Measurements from ENCODE around the gene GFI1B. TPM values are rescaled to one million over a fixed set of nuclear protein-coding genes. Genes with fewer than 3 reads are reported as not detected.

The GFI1B gene
- polyA plus RNA-seq, 1 donor from 2014 or later: not detected

GRCh38 chr9:133030317-133031129 is 52.0 kb downstream of the GFI1B start, which contains the start of gene GTF3C5:
TSS of gene GTF3C5 (plus strand) at chr9:133030997. CDS start at chr9:133031012, 15 bp downstream.
- H3K9ac ChIP-seq (ENCODE audit: low read length): peak within 1 kb of the TSS; percentile 91
- no peaks in the 10 kb centered on the region for H3K27me3 ChIP-seq (ENCODE audit: insufficient read depth, low read depth, low read length)
- H3K9me3 ChIP-seq (ENCODE audit: low read length): no peaks in the 10 kb centered on the region
- no peaks in the 10 kb centered on the region for H3F3A ChIP-seq (ENCODE audit: insufficient read depth, low read length, poor library complexity, severe bottlenecking)
- H3K36me3 ChIP-seq (ENCODE audit: insufficient read depth, low read length): no peaks in the 10 kb centered on the region
- H3K4me3 ChIP-seq (ENCODE audit: low read length): peak within 1 kb of the TSS; percentile 86
- no peaks in the 10 kb centered on the region for H3K9me2 ChIP-seq (ENCODE audit: insufficient read depth, low read length)
- TF ChIP-seq SMC3 (conservative IDR thresholded peaks at IDR 0.05; ENCODE audit: poor library complexity) (no peak), EZH2 (IDR thresholded peaks at IDR 0.05; ENCODE audit: borderline replicate concordance, insufficient read depth, low read length, poor library complexity, severe bottlenecking) (no peak), EP300 (conservative IDR thresholded peaks at IDR 0.05; ENCODE audit: poor library complexity, severe bottlenecking) (peak; percentile 50), TAF1 (IDR thresholded peaks at IDR 0.05; ENCODE audit: low read depth) (peak; percentile 99), POLR2AphosphoS5 (IDR thresholded peaks at IDR 0.05) (peak; percentile 93), MXI1 (conservative IDR thresholded peaks at IDR 0.05; ENCODE audit: poor library complexity, severe bottlenecking) (peak; percentile 85), RAD21 (conservative IDR thresholded peaks at IDR 0.05) (no peak)
- TF ChIP-seq, protein P1, sequence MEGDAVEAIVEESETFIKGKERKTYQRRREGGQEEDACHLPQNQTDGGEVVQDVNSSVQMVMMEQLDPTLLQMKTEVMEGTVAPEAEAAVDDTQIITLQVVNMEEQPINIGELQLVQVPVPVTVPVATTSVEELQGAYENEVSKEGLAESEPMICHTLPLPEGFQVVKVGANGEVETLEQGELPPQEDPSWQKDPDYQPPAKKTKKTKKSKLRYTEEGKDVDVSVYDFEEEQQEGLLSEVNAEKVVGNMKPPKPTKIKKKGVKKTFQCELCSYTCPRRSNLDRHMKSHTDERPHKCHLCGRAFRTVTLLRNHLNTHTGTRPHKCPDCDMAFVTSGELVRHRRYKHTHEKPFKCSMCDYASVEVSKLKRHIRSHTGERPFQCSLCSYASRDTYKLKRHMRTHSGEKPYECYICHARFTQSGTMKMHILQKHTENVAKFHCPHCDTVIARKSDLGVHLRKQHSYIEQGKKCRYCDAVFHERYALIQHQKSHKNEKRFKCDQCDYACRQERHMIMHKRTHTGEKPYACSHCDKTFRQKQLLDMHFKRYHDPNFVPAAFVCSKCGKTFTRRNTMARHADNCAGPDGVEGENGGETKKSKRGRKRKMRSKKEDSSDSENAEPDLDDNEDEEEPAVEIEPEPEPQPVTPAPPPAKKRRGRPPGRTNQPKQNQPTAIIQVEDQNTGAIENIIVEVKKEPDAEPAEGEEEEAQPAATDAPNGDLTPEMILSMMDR (IDR thresholded peaks at IDR 0.05; ENCODE audit: poor library complexity, severe bottlenecking): no peak
- TF ChIP-seq, protein P2, sequence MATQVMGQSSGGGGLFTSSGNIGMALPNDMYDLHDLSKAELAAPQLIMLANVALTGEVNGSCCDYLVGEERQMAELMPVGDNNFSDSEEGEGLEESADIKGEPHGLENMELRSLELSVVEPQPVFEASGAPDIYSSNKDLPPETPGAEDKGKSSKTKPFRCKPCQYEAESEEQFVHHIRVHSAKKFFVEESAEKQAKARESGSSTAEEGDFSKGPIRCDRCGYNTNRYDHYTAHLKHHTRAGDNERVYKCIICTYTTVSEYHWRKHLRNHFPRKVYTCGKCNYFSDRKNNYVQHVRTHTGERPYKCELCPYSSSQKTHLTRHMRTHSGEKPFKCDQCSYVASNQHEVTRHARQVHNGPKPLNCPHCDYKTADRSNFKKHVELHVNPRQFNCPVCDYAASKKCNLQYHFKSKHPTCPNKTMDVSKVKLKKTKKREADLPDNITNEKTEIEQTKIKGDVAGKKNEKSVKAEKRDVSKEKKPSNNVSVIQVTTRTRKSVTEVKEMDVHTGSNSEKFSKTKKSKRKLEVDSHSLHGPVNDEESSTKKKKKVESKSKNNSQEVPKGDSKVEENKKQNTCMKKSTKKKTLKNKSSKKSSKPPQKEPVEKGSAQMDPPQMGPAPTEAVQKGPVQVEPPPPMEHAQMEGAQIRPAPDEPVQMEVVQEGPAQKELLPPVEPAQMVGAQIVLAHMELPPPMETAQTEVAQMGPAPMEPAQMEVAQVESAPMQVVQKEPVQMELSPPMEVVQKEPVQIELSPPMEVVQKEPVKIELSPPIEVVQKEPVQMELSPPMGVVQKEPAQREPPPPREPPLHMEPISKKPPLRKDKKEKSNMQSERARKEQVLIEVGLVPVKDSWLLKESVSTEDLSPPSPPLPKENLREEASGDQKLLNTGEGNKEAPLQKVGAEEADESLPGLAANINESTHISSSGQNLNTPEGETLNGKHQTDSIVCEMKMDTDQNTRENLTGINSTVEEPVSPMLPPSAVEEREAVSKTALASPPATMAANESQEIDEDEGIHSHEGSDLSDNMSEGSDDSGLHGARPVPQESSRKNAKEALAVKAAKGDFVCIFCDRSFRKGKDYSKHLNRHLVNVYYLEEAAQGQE (IDR thresholded peaks at IDR 0.05; ENCODE audit: borderline replicate concordance): peak; percentile 96
- H2AFZ ChIP-seq (ENCODE audit: low read depth, low read length): peak within 1 kb of the TSS; percentile 93
- H3K79me2 ChIP-seq (replicated peaks; ENCODE audit: insufficient read depth, low read length): peaks cover 45% of the 10 kb centered on the region
- H3K4me2 ChIP-seq (ENCODE audit: low read length): peak within 1 kb of the TSS; percentile 76
- H4K20me1 ChIP-seq (ENCODE audit: insufficient read depth): no peaks in the 10 kb centered on the region
- peak within 1 kb of the TSS; percentile 86 for H3K27ac ChIP-seq (ENCODE audit: low read length)

DNA sequence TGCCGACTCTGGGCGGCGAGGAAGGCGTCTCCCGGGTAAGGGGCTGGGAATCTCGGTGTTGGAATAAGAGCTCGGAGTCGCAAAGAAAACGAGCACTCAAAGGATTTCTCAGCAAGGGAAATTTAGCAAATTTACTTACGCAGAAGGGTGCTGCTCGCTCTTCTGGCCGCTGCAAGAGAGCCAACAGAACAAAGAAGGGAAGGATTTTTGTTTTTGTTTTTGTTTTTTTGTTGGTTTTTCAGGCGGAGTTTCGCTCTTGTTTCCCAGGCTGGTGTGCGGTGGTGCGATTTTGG is 52.6 kb downstream of the GFI1B start:
- Histone ChIP-seq H3K36me3 (ENCODE audit: insufficient read depth, low read length) (no peaks in the 10 kb centered on the region), H3K4me2 (ENCODE audit: low read length) (peak overlapping the region; percentile 76), H3K27me3 (ENCODE audit: insufficient read depth, low read depth, low read length) (no peaks in the 10 kb centered on the region), H3K9me2 (ENCODE audit: insufficient read depth, low read length) (no peaks in the 10 kb centered on the region), H3K27ac (ENCODE audit: low read length) (peak overlapping the region; percentile 86), H3K4me3 (ENCODE audit: low read length) (peak overlapping the region; percentile 86), H3K9me3 (ENCODE audit: low read length) (no peaks in the 10 kb centered on the region), H4K20me1 (ENCODE audit: insufficient read depth) (no peaks in the 10 kb centered on the region), H3K9ac (ENCODE audit: low read length) (peak overlapping the region; percentile 91), H3F3A (ENCODE audit: insufficient read depth, low read length, poor library complexity, severe bottlenecking) (no peaks in the 10 kb centered on the region), H3K79me2 (replicated peaks; ENCODE audit: insufficient read depth, low read length) (peaks cover 47% of the 10 kb centered on the region), H2AFZ (ENCODE audit: low read depth, low read length) (peak overlapping the region; percentile 84)
- TF ChIP-seq SMC3 (conservative IDR thresholded peaks at IDR 0.05; ENCODE audit: poor library complexity) (no peak), TAF1 (IDR thresholded peaks at IDR 0.05; ENCODE audit: low read depth) (peak; percentile 35), EP300 (conservative IDR thresholded peaks at IDR 0.05; ENCODE audit: poor library complexity, severe bottlenecking) (peak; percentile 6), EZH2 (IDR thresholded peaks at IDR 0.05; ENCODE audit: borderline replicate concordance, insufficient read depth, low read length, poor library complexity, severe bottlenecking) (no peak), RAD21 (conservative IDR thresholded peaks at IDR 0.05) (no peak), MXI1 (conservative IDR thresholded peaks at IDR 0.05; ENCODE audit: poor library complexity, severe bottlenecking) (peak; percentile 3)
- TF ChIP-seq, protein P2 (IDR thresholded peaks at IDR 0.05; ENCODE audit: borderline replicate concordance): no peak
